GM19395 (cell line): Measurements from ENCODE around the gene AP3B1.

Source experiments
- ATAC-seq: cut with Tn5 transposase; IDR thresholded peaks from one replicate; pipeline ENCODE4 v1.9.1; 2021; ENCODE audit warnings: mild to moderate bottlenecking, moderate library complexity; ENCODE audit not compliant: unreplicated experiment

The AP3B1 gene

DNA sequence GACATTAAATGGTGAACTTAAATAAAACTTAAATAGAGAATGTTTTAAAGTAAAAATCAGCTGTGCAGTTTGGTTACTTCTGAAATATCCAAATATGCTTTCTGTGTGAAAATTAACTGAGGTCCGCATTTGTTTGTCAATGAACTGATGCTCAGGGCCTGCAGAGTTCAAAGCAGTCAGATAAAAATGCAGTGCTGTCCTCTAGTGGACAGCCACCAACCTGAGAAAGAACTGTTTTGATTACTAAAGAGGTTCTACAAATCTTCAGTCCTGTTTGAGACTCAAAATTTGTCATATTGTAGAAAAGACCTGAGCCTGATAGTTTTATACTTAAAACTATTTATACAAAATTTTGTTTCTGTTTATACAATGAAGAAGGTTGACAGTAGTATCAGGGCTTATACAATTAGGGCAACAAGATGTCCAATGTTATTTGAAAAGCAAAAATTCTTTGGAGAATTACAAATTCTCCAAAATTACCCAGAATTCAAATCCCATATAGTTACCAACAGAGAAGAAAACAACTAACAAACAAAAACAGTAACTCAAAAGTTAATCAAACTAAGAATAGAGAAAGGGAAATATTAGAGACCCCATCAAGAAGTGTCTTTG is 286.0 kb downstream of the AP3B1 start:
- ATAC-seq: no peak

DNA sequence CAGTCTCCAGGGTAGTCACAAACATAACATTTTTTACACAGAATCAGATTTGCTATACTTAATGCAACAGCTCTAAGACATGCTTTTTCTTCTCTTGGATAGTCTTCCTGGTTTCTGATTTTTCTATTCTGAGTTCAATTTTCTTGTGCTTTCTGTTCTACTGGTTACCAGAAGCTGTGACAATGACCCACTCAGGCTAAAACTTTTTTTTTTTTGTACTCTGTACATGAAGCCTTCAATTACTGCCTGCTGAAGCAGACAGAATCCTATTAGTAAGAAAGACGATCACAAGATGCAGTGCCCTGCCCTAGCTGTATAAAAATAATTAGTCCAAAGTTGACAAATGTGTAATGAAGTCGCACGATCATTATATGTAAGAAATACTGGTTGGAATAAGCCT is 287.3 kb downstream of the AP3B1 start:
- no peak for ATAC-seq

DNA sequence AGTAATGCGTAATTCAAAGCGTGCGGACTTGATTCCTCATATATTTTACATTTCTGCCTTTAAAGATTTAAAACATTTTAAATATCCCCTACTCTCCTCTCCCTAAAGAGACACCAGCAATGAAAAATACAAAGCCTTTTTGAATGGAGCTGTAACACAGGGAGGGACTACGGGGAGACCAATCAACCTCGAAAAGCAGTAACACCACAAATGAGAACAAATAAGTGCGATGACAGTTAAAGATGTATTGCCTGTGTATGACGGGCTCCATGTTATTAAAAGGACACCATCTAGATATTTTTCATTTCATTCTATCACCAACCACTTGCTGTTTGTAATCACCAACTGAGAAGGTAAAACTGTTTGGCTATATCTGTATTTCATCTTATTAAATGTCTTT is 288.0 kb downstream of the AP3B1 start:
- ATAC-seq: no peak

DNA sequence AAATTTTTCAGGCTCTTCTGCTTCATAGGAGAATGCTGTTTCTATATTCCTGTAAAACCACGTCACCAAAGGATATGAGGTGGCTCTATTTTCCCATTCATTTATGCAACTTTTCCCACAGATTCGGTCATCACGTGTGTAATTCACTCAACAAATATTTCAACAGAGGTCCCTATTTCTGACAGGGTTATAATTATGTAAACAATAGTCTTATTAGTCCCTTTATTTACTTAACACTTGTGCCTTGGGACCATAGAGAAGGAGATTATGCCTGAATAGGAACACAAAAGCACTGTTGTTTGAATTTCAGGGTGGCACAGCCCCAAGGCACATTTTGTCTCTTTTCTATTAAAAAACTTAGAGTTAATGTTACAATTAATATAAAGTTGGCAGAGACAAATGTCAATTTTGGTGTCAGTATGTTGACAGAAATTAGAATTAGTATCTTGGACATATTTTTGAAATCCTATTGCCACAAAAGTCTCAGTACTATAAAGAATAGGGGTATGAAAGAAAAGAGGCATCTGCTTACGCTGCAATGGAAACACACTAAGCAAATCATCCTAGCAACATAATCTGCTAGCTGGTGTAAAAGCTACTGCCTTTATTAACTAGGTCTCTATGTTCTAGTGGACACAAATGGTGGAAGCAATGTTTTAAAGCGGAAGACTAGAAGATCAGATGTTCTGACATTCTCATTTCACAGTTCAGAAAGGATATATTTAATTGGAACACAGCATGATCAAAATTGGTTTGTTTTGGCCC is 289.3 kb downstream of the AP3B1 start:
- ATAC-seq: no peak

DNA sequence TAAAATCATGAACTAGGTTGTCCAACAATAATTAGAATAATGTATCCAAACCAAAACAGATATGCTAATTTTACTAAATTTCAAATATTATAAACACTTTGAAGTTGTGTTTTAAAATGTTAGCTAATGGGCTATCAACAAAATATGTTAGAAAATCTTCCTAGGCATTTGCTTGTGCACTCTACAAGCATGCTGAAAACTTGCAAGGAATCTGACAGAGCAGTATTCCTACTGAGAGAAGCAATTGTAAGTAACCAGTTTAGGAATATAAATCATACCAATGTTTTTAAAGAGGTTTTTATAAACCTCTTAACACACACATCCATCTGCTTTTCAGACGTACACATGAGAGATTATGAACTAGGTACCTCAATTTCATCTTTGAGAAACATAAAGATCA is 289.9 kb downstream of the AP3B1 start:
- ATAC-seq: no peak

DNA sequence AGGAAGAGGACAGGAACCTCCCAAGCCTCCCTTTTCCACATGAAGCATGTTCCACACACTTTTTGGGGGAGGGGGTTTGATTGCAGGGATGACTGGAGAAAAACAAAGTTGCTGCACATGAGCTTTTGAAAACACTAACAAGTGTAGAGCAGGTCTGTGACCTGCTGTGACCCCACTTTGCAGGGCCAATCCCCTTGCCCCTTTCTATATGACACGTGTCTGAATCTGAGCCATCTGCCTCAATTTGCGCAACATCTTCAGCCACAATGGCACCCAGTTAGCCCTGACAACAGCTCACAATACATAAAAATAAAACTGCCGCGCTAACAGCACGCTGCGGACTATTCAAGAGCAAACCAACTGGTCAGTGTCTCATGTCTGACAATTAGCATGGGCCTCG is 290.6 kb downstream of the AP3B1 start:
- no peak for ATAC-seq

DNA sequence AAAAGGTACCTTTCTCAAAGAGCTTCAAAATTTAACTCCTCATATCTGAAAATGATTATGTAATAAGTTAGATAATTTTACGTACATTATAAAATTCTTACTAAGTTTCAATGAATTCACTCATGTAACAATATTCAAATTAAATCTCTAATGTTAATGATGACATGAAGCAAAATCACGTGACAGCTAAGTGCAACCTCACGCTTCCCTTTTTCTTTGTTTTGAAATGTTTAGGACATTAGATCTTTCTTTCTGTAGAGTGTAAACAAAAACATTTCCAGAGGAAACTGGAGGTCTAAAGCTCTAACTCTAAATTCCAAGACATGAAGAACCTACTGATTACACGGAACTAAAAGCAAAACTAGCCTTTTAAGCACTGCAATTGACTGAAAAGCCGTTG is 291.0 kb downstream of the AP3B1 start:
- no peak for ATAC-seq

DNA sequence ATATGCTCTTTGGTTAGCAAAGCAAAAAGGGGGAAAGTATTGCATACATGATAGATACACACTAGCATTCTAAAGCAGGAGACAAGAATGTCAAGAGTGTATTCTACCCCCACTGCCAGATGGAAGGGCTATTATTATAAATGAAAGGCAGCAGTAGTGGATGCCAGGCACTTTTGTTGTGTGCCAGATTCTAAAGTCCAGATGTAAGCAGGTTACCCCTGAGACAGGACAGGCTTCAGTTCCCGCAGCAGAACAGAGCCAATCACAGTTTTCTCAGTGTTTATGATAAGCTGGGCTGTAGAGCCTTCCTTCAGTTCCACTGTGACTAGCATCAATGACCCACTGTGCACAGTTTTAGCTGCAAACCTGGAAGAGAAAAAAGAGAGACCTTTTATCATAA is 291.8 kb downstream of the AP3B1 start:
- no peak for ATAC-seq

DNA sequence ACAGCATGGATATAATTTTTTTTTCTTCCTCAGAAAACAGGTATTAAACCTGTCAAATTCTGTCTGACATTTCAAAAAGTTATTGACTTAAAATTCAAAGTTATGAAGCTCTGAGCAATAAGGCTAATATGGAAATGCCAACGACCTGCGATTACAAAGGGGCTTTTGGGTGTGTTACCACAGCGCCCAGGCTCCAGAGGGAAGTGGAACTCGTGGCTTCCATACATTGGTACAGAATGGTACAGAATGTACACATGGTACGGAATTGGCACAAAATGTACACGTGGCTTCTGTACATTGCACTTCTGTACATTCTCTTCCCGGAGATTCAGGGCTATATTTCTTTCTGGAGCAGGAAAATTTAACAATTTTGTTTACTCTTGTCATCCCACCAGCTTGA is 293.3 kb downstream of the AP3B1 start:
- no peak for ATAC-seq

DNA sequence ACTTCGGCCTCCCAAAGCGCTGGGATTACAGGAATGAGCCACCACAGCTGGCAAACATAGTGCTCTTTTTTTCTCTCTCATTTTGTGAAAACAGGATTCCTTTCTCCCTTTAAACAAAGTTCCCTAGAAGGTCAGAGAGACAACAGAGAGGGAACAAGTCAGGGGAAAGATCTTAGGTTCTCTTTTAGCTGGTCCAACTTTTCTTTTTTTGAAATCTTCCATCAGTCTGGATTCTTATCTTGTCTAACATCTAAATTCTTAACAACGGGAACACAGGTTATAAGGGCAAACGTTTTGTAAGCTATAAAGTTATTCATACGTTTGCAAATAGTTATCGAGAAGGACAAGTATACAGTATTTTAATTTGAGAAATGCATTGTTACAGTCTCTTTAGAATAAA is 294.3 kb downstream of the AP3B1 start:
- no peak for ATAC-seq

DNA sequence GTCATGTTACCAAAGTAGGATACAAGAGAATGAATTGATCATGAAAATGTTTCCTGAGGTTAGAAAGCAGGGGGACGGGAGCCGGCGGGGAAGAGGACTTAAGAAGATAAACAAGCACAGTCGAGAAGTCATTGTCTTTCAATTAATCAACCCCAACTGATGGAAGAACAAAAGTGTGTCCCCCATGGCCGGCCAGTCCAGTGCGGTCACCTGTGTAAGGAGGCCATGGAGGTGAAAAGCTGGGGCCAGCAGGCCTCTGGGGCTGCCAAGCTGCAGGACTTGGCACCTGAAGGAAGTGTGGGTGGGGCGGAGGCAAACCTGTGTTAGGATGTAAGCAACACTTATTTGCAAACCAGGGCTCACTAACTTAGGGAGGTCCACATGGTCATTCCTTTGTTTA is 295.1 kb downstream of the AP3B1 start:
- ATAC-seq: no peak

DNA sequence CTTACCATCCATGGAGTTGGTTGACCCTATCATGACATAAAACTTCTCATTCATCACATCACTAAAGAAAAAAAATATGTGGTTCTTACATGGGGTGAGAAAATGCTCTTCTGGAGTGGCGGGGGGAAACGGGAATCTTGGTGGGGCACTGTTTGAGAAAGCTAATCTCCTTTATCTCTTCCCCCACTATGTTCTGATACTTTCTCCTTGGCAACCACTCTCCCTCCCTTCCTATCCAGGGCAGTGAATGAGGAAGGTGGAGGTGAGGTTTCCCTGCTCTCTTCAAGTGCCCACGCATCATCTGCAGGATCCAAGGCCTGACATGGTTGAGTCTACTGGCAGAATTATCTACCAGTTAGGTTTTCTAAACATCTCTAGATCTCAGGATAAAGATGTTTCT is 297.6 kb downstream of the AP3B1 start:
- no peak for ATAC-seq

DNA sequence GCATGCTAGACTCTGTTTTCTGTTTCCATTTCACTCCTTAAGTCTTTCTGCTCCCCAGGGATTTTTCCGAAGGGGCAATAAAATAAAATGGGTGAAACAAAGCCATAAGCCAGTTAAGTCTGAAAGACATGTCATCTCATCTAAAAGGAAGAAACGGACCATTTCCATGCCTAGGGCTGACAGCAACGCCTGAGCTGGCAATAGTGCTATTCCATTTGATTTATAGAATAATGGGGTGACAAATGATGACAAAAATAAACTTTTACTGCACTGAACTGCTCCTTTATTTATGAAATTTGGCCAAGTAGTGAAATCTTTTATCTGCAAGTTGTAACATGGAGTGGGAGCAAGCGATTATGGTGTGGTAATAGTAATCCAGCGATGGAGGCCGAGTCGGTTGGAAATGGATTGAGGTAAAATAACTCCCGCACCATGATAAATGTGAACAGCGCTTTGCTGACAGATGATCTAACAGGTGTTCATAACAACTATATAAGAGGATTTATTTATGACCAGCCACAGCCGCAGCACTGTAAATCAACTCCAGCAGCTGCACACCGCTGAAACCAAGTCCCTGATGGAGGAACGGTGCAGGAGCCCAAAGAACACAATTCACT is 298.6 kb downstream of the AP3B1 start:
- ATAC-seq: no peak

DNA sequence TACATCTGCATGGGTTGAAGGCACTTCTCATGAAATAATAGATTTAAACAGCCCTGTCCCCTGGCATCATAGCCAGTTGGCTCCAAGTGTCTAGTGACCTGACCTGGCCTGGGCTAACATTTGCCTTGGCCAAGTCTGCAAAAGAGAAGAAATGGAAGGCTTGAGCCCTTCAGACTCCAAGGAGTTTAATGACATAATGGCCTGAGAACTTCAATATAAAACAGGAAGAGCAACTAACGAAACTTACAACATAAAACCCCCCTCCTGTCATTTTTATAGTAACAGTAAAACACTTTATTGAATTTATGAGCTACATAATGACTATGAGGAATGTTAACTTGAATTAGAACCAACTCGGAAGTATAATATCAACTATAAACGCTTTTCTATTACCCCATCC is 299.6 kb downstream of the AP3B1 start:
- ATAC-seq: no peak

DNA sequence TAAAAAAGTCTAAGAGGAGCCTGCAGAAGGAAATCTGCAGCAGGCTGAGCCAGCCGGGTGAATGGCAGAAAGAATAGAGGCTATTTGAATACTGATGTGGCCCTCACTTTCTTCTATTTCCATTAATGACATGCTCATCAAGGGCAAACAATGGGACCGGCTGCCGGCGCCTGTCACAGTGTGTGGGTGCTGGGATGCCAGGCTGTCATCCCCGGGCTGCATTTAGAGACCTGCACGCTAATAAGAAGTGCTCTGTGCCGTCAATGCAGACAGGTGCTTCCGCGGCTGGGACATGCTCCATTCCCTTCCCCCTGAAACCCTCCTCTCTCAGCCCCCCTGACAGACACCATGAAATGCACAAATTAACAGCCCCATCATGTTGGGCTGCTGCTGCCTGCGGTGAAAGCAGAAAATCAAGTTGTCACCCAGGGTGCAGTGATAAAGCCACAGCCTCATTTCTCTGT is 300.6 kb downstream of the AP3B1 start:
- ATAC-seq: no peak

DNA sequence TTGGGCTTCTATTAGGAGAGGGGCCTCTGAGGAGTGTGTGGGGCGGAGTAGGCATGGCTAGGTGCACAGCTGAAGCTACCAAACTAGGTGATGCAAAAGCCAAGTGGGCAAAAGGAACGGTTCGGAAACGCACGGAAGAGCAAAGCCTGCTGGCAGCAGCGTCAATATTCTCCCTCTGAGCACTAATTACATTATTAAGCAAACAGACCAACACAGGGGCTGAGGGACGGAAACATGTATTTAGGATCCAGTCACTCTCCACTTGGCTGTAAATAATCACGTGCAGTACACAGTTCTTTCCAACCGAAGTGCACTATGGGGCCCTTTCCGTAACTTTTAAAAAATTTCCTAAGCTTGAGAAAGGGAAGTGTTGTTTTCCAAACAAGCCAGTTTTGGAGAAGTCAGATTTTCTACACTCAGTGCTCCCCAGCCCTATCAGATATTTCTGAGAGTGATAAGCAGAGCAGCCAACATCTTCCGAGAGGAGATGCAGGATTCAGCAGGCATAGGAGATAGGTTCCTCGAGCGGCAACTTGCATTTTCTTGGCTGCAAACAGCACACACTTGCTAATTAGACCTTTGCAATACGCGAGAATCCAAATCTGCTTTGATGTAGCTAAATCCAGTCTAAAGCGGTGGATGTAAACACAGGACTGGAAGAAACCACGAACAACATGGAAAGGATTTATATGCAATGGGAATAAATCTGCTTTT is 301.2 kb downstream of the AP3B1 start:
- no peak for ATAC-seq

DNA sequence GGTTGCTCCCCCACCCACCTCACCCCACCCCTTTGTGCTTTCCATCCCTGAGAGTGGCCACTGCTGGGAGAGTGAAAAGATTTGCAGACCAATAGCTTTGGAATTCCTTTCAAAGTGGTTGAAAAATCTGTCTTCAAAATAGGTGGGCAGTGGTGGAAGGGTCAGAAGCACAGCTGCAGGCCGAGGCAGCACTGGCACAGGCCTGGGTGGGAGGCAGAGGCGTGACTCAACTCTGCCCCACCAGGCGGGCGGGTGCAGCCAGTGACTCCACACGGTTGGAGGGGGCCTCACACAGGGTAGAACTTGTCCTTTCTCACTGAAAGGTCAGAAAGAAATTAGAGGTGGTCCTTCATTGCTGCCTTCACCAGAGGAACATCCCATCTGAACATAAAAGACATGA is 303.4 kb downstream of the AP3B1 start:
- ATAC-seq: no peak

DNA sequence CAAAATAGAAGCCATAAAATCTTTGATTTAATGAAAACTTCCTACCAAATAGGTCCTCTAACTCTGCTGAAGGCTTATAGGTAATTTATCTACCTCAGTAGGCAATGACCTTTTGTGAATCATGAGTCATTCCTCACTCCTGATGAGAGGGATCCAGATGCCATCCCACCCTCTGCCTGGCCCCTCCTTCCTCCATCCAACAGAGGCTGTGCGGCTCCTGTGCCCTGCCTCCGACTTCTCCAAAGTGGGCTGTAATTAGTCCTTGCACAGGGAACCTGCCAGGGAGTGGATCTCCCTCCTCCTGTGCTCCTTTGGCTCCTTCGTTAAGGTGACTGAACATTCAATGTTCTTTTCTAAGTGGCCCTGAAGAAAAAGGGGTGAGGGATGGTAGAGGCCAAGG is 304.5 kb downstream of the AP3B1 start:
- no peak for ATAC-seq

DNA sequence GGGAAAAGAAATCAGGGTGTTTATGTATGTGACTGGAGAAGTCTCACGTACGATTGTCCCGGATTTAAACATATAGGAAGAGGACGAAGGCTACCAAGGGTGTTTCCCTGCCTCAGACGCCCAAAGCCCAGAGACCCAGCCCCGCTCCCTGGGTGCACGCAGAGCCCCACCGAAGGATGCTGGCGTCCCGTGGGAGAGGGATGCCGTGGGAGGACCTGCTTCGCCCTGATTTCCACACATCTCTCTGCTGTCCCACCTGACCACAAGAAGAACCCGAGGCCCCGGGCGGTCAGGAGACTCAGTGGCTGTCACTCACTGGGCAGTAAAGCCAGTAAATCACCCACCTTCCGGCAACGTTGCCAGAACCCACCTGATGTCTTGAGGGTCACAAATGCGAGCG is 306.5 kb downstream of the AP3B1 start:
- ATAC-seq: no peak

DNA sequence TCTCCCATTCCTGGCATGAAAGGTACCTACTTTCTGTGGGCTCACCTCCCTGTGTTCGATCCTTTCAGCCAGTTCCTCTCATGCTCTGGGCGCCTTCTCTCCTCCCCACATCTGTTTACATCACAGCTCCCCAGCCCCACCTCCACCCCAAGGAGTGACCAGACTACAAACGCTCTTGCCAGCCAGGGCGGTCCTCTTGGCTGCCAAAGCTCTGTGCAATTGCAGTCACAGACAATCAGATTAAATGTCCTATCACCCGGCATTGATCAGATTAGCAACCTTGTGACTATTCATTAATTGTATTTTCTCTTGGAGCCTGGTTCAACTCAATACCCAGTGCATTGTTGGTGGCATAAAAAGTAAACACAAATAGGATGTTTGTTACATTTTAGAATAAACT is 307.2 kb downstream of the AP3B1 start:
- ATAC-seq: no peak

DNA sequence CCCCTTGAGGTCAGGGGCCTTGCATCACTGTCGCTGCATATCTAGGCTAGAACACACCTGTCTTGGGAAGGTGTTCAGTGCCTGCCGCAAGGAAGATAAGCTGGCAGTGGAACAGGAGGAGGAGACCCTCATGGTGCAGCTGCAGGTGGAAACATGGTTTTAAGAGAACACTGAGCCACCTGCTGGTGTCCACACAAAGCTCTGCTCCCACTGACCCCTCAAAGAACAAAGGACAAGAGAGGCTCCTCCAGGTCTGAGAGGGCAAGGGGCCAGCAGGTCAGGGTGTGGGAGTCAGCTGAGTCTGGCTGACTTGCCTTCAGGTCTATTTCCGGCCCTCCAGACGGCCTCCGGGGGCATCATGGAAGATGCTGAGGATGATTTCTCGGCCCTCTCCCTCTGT is 308.2 kb downstream of the AP3B1 start:
- ATAC-seq: no peak

DNA sequence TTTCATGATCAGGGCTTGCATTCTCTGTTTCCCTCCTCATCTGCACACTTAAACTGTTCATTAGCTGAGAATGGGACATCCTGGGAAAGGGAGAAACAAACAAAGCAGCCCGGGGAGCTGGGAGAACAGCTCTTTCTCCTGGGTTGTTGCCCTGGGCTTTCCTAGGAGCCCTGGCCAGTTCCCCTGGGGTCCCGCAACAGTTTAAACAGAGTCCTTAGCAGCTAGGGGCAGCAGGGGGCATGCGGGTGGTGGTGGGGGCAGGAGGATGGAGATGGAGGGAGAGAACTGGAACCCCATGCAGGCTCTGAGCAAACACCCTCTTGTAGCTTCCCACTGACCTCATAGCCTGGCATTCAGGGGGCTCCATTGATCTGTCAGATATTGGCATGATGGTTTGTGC is 309.3 kb downstream of the AP3B1 start:
- ATAC-seq: no peak
